AG04450 (cell line): ENCODE measurements around the gene IQSEC3. TPM values are rescaled to one million over a fixed set of nuclear protein-coding genes. Genes with fewer than 3 reads are reported as not detected.

Experiments
- CTCF ChIA-PET: fragments of 300-600, 350-600 bp; formaldehyde crosslinking; extraction: SDS; loops from one replicate; lab custom pipeline; 2022; ENCODE audit warnings: antibody characterized with exemption, inconsistent platforms; lab: Charles Lee
- POLR2A ChIA-PET: fragments of 350-600 bp; formaldehyde crosslinking; extraction: SDS; loops from one replicate; lab custom pipeline; 2021; ENCODE audit warnings: antibody characterized with exemption, inconsistent platforms; lab: Yijun Ruan, JAX
- DNase-seq: peaks from one replicate; pipeline ENCODE4 v3.0.0-alpha.2; 2011; ENCODE audit warnings: low read depth, low spot score
- H3K27ac ChIP-seq: one replicate; pipeline ENCODE4 v1.5.1; 2012; ENCODE audit warnings: low read depth, low read length, control low read depth
- H3K27me3 ChIP-seq: one replicate; pipeline ENCODE4 v1.6.0; 2012; ENCODE audit warnings: low read length; ENCODE audit not compliant: control insufficient read depth, insufficient read depth
- H3K4me3 ChIP-seq: 2 replicates; pipeline ENCODE4 v1.5.1; 2011; ENCODE audit warnings: mild to moderate bottlenecking, low read depth, low read length, control low read depth
- H3K9me3 ChIP-seq: 2 replicates; pipeline ENCODE4 v1.5.1; 2012; ENCODE audit warnings: low read length; ENCODE audit not compliant: control insufficient read depth, insufficient read depth
- CTCF ChIP-seq: IDR thresholded peaks from 2 replicates; pipeline ENCODE4 v1.5.1; 2011; ENCODE audit warnings: low read depth, low read length, control low read depth, inconsistent platforms
- polyA plus RNA-seq: library from polyadenylated mRNA; depleted of rRNA; stranded (reverse); fragments of >200 nt; gene quantifications from 2 replicates; pipeline ENCODE4 v1.2.3, GENCODE V29; 2011

Gene IQSEC3
- polyA plus RNA-seq, 1 experiment = 0.47 TPM

DNA sequence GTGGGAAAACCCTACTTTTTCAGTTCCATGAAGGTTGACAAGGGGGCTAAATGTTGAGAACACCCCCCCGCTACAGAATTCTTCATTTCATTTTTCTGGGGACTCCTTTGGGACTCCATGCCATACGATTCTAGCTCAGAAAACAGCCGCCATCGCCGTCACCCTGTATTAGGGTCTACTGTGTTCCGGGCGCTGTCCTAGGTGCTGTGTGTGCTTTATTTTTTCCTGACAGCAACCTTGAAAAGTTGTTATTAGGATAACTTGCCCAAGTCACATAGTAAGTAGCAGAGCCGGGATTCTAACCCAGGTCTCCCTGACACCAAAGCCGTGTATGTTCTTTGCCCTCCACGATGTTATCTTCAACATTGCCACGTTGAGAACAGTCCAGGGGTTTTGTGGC, 55.1 kb downstream of the IQSEC3 start:
- CTCF ChIA-PET = no interaction called here
- TF ChIP-seq CTCF = no peak
- POLR2A ChIA-PET = no interaction called here

DNA sequence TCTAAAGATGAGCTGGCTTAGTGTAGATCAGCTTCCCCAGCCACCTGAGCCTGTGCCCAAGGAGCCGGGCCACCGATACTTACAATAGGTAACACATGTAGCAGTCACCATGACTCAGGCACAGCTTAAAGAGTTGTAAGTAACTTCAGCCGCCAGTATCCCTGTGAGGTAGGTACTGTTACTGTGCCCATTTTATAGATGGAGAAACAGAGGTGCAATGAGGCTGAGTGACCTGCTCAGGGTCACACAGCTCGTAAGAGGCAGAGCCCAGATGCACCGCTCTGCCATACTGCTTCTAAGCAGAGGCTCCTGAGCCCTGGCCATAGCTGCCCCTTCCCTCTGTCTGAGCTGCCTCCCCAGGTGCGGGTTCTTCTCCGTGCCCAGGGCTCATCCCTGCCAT, 58.5 kb downstream of the IQSEC3 start:
- ChIA-PET CTCF (no interaction called here), POLR2A (no interaction called here)
- Histone ChIP-seq H3K4me3 (no peak overlapping the region), H3K9me3 (no peaks in the 10 kb centered on the region), H3K27ac (no peak overlapping the region), H3K27me3 (peaks cover 52% of the 10 kb centered on the region)
- DNase-seq = no peak
- TF ChIP-seq CTCF = no peak

More for the DNA sequence above, 55.1 kb downstream of the IQSEC3 start:
- Histone ChIP-seq H3K27me3 (peaks cover 38% of the 10 kb centered on the region), H3K4me3 (no peak overlapping the region), H3K9me3 (no peaks in the 10 kb centered on the region; the same call in 1 of the 2 replicates), H3K27ac (no peak overlapping the region)
- no peak for DNase-seq

DNA sequence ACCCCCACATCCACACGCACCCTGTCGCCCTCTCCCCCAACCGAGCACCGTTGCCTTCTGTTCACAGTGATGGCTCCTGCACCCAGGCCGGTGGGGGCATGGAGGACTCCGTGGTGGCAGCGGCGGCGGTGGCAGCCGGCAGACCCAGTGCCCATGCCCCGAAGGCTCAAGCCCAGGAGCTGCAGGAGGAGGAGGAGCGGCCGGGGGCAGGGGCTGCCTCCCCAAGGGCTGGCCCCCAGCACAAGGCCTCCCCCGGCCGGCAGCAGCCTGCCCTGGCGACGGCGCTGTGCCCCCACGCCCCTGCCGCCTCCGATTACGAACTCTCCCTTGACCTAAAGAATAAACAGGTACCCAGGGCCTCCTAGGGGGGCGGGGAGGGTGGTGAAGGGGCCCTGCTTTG, 59.0 kb downstream of the IQSEC3 start:
- H3K4me3 ChIP-seq = no peak overlapping the region
- H3K27me3 ChIP-seq = peaks cover 51% of the 10 kb centered on the region
- no peak overlapping the region for H3K27ac ChIP-seq
- ChIA-PET POLR2A (no interaction called here), CTCF (no interaction called here)
- TF ChIP-seq CTCF = no peak
- no peak for DNase-seq
- H3K9me3 ChIP-seq = no peaks in the 10 kb centered on the region

DNA sequence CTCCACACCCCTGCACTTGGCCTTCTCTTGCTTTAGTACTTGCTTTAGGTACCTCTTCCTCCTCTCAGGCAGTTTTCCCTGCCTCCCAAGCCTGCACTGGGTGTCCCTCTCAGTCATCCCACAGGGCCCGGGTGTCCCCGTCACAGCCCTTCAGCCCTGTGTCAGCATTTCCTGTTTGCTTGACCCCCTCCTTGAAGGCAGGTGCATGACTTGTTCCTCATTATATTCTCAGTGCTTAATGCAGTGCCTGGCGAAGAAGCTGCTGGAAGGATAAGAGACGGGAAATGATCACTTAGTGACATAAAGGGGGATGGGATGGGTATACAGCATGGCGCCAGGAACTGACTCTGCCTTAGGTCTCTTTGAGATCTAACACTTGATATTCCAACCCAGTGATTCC, 61.5 kb downstream of the IQSEC3 start:
- Histone ChIP-seq H3K27ac (no peak overlapping the region), H3K4me3 (no peak overlapping the region), H3K27me3 (peaks cover 49% of the 10 kb centered on the region), H3K9me3 (no peaks in the 10 kb centered on the region)
- ChIA-PET POLR2A (no interaction called here), CTCF (no interaction called here)
- no peak for DNase-seq
- no peak for TF ChIP-seq CTCF

GRCh38 chr12:129001-129400, 62.4 kb downstream of the IQSEC3 start:
- no peak for DNase-seq
- Histone ChIP-seq H3K27ac (no peak overlapping the region), H3K9me3 (no peaks in the 10 kb centered on the region), H3K4me3 (no peak overlapping the region), H3K27me3 (peaks cover 44% of the 10 kb centered on the region)
- no peak for TF ChIP-seq CTCF
- POLR2A ChIA-PET = no interaction called here
- CTCF ChIA-PET = no interaction called here
